OCI-LY3 (cell line): ENCODE measurements around the gene ENO1.

ENCODE experiments used
- CTCF ChIP-seq: fragments of 200-600, 300-600 bp; sonication (generic); IDR thresholded peaks from 2 replicates; pipeline ENCODE4 v1.5.1; 2014; ENCODE audit warnings: antibody characterized with exemption, low read length, low read depth
- EZH2phosphoT487 ChIP-seq: fragments of 200-600 bp; shearing (Covaris generic); IDR thresholded peaks from 2 replicates; pipeline ENCODE4 v1.6.1; 2018; ENCODE audit warnings: antibody characterized with exemption, mixed run types, low read depth

- no peak for TF ChIP-seq CTCF
- no peak for TF ChIP-seq EZH2phosphoT487
These were observed 6.5 kb downstream of the ENO1 start for GRCh38 chr1:8871965-8872399.
